Measurements from ENCODE around the gene ITLN2. TPM values are rescaled to one million over a fixed set of nuclear protein-coding genes. Genes with fewer than 3 reads are reported as not detected.
"Not testable (repeated sequence)": the region's sequence is repeated elsewhere in the genome, so short reads cannot be mapped to it uniquely, and the experiment has no call there.

Gene ITLN2
- polyA plus RNA-seq, 1 of the 3 experiments (the other 2 are of a cell fraction) = not detected

DNA sequence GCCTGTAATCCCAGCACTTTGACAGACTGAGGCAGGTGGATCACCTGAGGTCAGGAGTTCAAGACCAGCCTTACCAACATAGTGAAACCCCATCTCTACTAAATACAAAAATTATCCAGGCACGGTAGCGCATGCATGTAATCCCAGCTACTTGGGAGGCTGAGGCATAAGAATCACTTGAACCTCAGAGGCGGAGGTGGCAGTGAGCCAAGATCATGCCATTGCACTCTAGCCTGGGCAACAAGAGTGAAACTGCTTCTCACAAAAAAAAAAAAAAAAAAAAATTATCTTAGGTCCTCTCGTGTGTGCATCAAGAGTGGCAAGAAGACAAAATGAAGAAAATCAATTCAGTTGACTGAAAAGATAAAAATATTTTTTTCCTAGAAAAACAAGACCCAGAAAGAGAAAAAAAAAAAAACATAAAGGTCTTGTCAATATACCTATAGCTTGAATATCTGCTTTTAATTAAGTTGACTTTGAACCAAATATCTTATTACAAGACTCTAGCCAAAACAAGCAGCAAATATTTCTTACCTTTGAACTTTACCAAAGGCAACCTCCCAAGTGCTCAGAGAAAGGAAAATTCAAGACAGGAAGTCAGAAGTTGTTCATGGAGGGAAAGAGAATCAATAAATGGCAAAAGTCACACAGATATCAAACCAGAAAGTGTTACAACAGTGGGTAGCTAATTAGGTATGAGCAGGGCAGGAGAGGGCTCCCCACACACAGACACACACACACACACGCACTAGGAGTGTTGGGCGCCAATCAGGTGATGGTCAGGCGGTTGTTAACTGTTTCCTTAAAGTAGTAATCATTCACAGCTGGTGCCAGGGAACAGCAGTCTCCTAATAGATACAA lies 29.6 kb downstream of the ITLN2 start (continued):
- TF ChIP-seq USF2 (IDR thresholded peaks at IDR 0.05; ENCODE audit: borderline replicate concordance, low read depth, low read length) (no peak), RCOR1 (IDR thresholded peaks at IDR 0.05; ENCODE audit: low read length) (no peak)
- TF ChIP-seq, protein P1, sequence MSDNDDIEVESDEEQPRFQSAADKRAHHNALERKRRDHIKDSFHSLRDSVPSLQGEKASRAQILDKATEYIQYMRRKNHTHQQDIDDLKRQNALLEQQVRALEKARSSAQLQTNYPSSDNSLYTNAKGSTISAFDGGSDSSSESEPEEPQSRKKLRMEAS (IDR thresholded peaks at IDR 0.05; ENCODE audit: low read depth) = no peak

DNA sequence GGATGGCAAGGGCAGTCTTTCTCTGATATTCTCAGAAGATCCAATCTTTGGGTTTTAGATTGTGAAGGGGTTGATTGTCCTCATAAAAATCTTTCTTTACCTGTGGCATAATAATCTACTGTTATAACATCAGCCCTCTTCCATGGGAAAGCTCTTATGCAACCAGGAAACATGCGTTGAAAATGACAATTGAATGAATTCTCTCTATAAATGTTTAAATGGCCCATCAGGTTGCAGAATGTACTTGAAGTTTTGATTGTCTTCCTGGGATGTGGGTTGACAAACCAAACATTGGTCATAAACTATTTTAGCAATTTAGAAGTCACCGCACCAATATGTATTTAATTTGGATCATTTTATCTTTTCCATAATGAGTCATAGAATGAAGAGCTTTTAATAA lies 37.9 kb downstream of the ITLN2 start:
- Histone ChIP-seq H3K27me3 (ENCODE audit: insufficient read depth) (peaks cover 8% of the 10 kb centered on the region; the same call in 1 of the 2 replicates), H3K4me3 (ENCODE audit: low read depth in 2 of 2, low read length in 1 of 2) (no peak overlapping the region), H2AFZ (ENCODE audit: low read depth) (no peak overlapping the region), H3K9me3 (no peaks in the 10 kb centered on the region), H3K4me1 (ENCODE audit: control insufficient read depth in 1 of 2, insufficient read depth in 2 of 2, low read depth in 1 of 2, low read length in 1 of 2) (no peaks in the 10 kb centered on the region), H3K27ac (ENCODE audit: low read depth in 2 of 2, low read length in 1 of 2) (no peak overlapping the region), H3F3A (replicated peaks; ENCODE audit: insufficient read depth) (no peaks in the 10 kb centered on the region), H3K9ac (no peak overlapping the region), H3K36me3 (replicated peaks in 1 of 2; ENCODE audit: control insufficient read depth in 1 of 2, insufficient read depth in 2 of 2, low read length in 1 of 2) (no peaks in the 10 kb centered on the region), H4K20me1 (ENCODE audit: insufficient read depth) (no peaks in the 10 kb centered on the region), H3K4me2 (no peak overlapping the region), H3K9me2 (no peaks in the 10 kb centered on the region), H3K79me2 (ENCODE audit: insufficient read depth) (no peaks in the 10 kb centered on the region)
- ChIA-PET CTCF (interaction anchor here (1.1 kb wide), 1 partner anchor 10 kb away, joined by 3 read pairs; no protein-coding TSS in a partner anchor), POLR2A (no interaction called here)
- DNase-seq = no peak
- TF ChIP-seq, protein P2, sequence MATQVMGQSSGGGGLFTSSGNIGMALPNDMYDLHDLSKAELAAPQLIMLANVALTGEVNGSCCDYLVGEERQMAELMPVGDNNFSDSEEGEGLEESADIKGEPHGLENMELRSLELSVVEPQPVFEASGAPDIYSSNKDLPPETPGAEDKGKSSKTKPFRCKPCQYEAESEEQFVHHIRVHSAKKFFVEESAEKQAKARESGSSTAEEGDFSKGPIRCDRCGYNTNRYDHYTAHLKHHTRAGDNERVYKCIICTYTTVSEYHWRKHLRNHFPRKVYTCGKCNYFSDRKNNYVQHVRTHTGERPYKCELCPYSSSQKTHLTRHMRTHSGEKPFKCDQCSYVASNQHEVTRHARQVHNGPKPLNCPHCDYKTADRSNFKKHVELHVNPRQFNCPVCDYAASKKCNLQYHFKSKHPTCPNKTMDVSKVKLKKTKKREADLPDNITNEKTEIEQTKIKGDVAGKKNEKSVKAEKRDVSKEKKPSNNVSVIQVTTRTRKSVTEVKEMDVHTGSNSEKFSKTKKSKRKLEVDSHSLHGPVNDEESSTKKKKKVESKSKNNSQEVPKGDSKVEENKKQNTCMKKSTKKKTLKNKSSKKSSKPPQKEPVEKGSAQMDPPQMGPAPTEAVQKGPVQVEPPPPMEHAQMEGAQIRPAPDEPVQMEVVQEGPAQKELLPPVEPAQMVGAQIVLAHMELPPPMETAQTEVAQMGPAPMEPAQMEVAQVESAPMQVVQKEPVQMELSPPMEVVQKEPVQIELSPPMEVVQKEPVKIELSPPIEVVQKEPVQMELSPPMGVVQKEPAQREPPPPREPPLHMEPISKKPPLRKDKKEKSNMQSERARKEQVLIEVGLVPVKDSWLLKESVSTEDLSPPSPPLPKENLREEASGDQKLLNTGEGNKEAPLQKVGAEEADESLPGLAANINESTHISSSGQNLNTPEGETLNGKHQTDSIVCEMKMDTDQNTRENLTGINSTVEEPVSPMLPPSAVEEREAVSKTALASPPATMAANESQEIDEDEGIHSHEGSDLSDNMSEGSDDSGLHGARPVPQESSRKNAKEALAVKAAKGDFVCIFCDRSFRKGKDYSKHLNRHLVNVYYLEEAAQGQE (IDR thresholded peaks at IDR 0.05; ENCODE audit: low read depth, low read length) = no peak
- no peak for TF ChIP-seq CHD2 (IDR thresholded peaks at IDR 0.05; ENCODE audit: low read length, partially characterized antibody)
- TF ChIP-seq, protein P3, sequence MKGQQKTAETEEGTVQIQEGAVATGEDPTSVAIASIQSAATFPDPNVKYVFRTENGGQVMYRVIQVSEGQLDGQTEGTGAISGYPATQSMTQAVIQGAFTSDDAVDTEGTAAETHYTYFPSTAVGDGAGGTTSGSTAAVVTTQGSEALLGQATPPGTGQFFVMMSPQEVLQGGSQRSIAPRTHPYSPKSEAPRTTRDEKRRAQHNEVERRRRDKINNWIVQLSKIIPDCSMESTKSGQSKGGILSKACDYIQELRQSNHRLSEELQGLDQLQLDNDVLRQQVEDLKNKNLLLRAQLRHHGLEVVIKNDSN (IDR thresholded peaks at IDR 0.05; ENCODE audit: borderline replicate concordance, low read depth) = no peak
- WGBS (ENCODE audit: low lambda C conversion rate) = 4% methylated on average over 2 of the region's 2 CpGs

DNA sequence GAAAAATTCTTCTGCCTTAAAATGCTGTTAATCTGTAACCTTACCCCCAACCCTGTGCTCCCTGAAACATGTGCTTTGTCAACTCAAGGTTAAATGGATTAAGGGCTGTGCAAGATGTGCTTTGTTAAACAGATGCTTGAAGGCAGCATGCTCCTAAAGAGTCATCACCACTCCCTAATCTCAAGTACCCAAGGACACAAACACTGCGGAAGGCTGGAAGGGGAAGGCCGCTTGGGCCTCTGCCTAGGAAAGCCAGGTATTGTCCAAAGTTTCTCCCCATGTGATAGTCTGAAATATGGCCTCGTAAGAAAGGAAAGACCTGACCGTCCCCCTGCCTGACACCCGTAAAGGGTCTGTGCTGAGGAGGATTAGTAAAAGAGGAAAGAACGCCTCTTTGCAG lies 41.4 kb downstream of the ITLN2 start:
- H3K27ac ChIP-seq (ENCODE audit: low read depth in 2 of 2, low read length in 1 of 2); H3K9me3 ChIP-seq; H3F3A ChIP-seq (replicated peaks; ENCODE audit: insufficient read depth); H3K4me3 ChIP-seq (ENCODE audit: low read depth in 2 of 2, low read length in 1 of 2); H3K79me2 ChIP-seq (ENCODE audit: insufficient read depth); H3K36me3 ChIP-seq (replicated peaks in 1 of 2; ENCODE audit: control insufficient read depth in 1 of 2, insufficient read depth in 2 of 2, low read length in 1 of 2); H4K20me1 ChIP-seq (ENCODE audit: insufficient read depth); DNase-seq; H2AFZ ChIP-seq (ENCODE audit: low read depth); H3K9ac ChIP-seq; H3K4me1 ChIP-seq (ENCODE audit: control insufficient read depth in 1 of 2, insufficient read depth in 2 of 2, low read depth in 1 of 2, low read length in 1 of 2); H3K4me2 ChIP-seq; CTCF ChIA-PET; POLR2A ChIA-PET; H3K9me2 ChIP-seq: not testable (repeated sequence)
- H3K27me3 ChIP-seq (ENCODE audit: insufficient read depth) = peaks cover 25% of the 10 kb centered on the region; the same call in 1 of the 2 replicates
- 6% methylated on average over 6 of the region's 6 CpGs for WGBS (ENCODE audit: low lambda C conversion rate)
